Measurements from ENCODE around the gene TMEM87B.

GRCh38 chr2:112121682-112122254, 66.7 kb downstream of the TMEM87B start:
- TF ChIP-seq, protein P1, sequence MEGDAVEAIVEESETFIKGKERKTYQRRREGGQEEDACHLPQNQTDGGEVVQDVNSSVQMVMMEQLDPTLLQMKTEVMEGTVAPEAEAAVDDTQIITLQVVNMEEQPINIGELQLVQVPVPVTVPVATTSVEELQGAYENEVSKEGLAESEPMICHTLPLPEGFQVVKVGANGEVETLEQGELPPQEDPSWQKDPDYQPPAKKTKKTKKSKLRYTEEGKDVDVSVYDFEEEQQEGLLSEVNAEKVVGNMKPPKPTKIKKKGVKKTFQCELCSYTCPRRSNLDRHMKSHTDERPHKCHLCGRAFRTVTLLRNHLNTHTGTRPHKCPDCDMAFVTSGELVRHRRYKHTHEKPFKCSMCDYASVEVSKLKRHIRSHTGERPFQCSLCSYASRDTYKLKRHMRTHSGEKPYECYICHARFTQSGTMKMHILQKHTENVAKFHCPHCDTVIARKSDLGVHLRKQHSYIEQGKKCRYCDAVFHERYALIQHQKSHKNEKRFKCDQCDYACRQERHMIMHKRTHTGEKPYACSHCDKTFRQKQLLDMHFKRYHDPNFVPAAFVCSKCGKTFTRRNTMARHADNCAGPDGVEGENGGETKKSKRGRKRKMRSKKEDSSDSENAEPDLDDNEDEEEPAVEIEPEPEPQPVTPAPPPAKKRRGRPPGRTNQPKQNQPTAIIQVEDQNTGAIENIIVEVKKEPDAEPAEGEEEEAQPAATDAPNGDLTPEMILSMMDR (IDR thresholded peaks at IDR 0.05 in 8 of 11, conservative IDR thresholded peaks at IDR 0.05 in 3 of 11) = peak; percentile 44 to 71 (median 60)
- TF ChIP-seq POLR2A (IDR thresholded peaks at IDR 0.05) = no peak
